Activated CD4-positive, alpha-beta T cell treated with anti-CD3 and anti-CD28 coated beads, Interleukin-2, amount 10 ng/mL, durations not matched to agents 7 days and 5 days (primary cell): ENCODE data around the gene FBXL14. TPM values are rescaled to one million over a fixed set of nuclear protein-coding genes. Genes with fewer than 3 reads are reported as not detected.

Experiments
- CTCF ChIA-PET: fragments of 350-600 bp; sonication (Branson Sonifier 250); formaldehyde crosslinking; loops from one replicate; lab custom pipeline; 2021; ENCODE audit warnings: antibody characterized with exemption; lab: Charles Lee
- POLR2A ChIA-PET: fragments of 350-600 bp; sonication (Branson Sonifier 250); formaldehyde crosslinking; loops from one replicate; lab custom pipeline; 2021; ENCODE audit warnings: antibody characterized with exemption; lab: Charles Lee
- DNase-seq: peaks from one replicate; pipeline ENCODE4 v3.0.0-alpha.2; 2020
- H3K27ac Mint-ChIP-seq: one replicate; pipeline ENCODE4 v1.8.0; 2021; ENCODE audit warnings: mild to moderate bottlenecking, moderate library complexity, mixed read lengths
- H3K27me3 Mint-ChIP-seq: one replicate; pipeline ENCODE4 v1.8.0; 2021; ENCODE audit warnings: mixed read lengths
- H3K36me3 Mint-ChIP-seq: one replicate; pipeline ENCODE4 v1.8.0; 2021; ENCODE audit warnings: low read depth, mixed read lengths
- H3K4me1 Mint-ChIP-seq: one replicate; pipeline ENCODE4 v1.8.0; 2021; ENCODE audit warnings: mixed read lengths
- H3K4me3 Mint-ChIP-seq: one replicate; pipeline ENCODE4 v1.8.0; 2021; ENCODE audit warnings: mild to moderate bottlenecking, moderate library complexity, mixed read lengths
- H3K9me3 Mint-ChIP-seq: one replicate; pipeline ENCODE4 v1.8.0; 2021; ENCODE audit warnings: mixed read lengths
- total RNA-seq, 2 experiments: library from RNA; stranded (reverse); gene quantifications; one replicate each; pipeline ENCODE4 v1.2.3, GENCODE V29; 2021

Gene FBXL14
- total RNA-seq, 2 experiments from 2014 or later: 24.3 to 26.4 TPM

GRCh38 chr12:1517734-1518525, 76.5 kb downstream of the FBXL14 start:
- H3K36me3 Mint-ChIP-seq: no peaks in the 10 kb centered on the region

GRCh38 chr12:1517007-1517406, 77.4 kb downstream of the FBXL14 start:
- no peaks in the 10 kb centered on the region for H3K9me3 Mint-ChIP-seq
- DNase-seq: no peak
- no peak overlapping the region for H3K4me3 Mint-ChIP-seq
- H3K27me3 Mint-ChIP-seq: peaks cover 47% of the 10 kb centered on the region
- no peaks in the 10 kb centered on the region for H3K36me3 Mint-ChIP-seq
- H3K27ac Mint-ChIP-seq: no peak overlapping the region
- POLR2A ChIA-PET: no interaction called here
- no peaks in the 10 kb centered on the region for H3K4me1 Mint-ChIP-seq
- CTCF ChIA-PET: interaction anchor here (2.1 kb wide), 1 partner anchor 399 kb away, joined by 5 read pairs; no protein-coding TSS in a partner anchor

More at GRCh38 chr12:1517734-1518525, 76.5 kb downstream of the FBXL14 start:
- DNase-seq: no peak
- Mint-ChIP-seq H3K27me3 (peaks cover 40% of the 10 kb centered on the region), H3K4me3 (no peak overlapping the region), H3K9me3 (no peaks in the 10 kb centered on the region), H3K27ac (no peak overlapping the region), H3K4me1 (no peaks in the 10 kb centered on the region)
- ChIA-PET CTCF (interaction anchor here (2.1 kb wide), 1 partner anchor 400 kb away, joined by 5 read pairs; no protein-coding TSS in a partner anchor), POLR2A (no interaction called here)

Other genes with a start within 250 kb of the FBXL14 start
- gene WNT5B, start 34.6 kb upstream of the FBXL14 start, total RNA-seq: under 1 TPM in 1 of 2 experiments, not detected in 1; 0.15 TPM
- 10 to 100 TPM; 47.7 to 51.7 TPM for gene ADIPOR2, start 96.5 kb upstream of the FBXL14 start, total RNA-seq
- not detected for gene LRTM2, start 226.0 kb upstream of the FBXL14 start, total RNA-seq